ENCODE measurements around the gene IL1R2. TPM values are rescaled to one million over a fixed set of nuclear protein-coding genes. Genes with fewer than 3 reads are reported as not detected.

IL1R2 gene
- total RNA-seq, 4 donors from 2014 or later, result 2.1 to 13.1 (median 5.8) TPM

DNA sequence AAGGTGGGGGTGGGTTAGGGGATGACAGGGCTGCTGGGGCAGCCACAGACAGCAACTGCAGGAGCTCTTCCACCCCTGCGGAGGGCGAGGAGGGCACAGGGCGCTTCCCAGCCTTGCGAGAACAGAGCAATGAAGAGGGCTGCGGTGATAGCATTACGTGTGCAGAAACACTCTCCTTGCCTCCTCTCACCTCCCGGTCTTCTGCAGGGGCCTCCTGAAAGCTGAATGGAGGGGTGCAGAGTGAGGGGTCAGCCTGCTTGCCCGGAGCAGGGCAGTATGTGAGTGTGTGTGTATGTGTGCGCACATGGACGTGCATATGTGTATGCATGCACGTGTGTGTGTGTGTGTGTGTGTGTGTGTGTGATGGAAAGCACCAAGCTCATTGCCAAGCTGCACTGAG is 29.5 kb upstream of the IL1R2 start:
- ATAC-seq (no peak), DNase-seq (no peak)
- Histone ChIP-seq H3K36me3 (no peaks in the 10 kb centered on the region), H3K27me3 (no peaks in the 10 kb centered on the region), H3K9me3 (no peaks in the 10 kb centered on the region), H3K27ac (peak overlapping the region; percentile 67 to 79 (median 76)), H3K4me1 (peaks cover 4 to 7% of the 10 kb centered on the region in 2 donors), H3K4me3 (no peak overlapping the region)
- TF ChIP-seq POLR2A (IDR thresholded peaks at IDR 0.05), result no peak
- intact Hi-C loops (cut with DNase I; ENCODE audit: low total_unique reads), result loop anchor here (5.0 kb wide), 1 partner anchor 55 kb away; no protein-coding TSS in a partner anchor
- in situ Hi-C loops (cut with MboI; ENCODE audit: low sequenced_read_pairs in 4 of 4), result no loop called here

DNA sequence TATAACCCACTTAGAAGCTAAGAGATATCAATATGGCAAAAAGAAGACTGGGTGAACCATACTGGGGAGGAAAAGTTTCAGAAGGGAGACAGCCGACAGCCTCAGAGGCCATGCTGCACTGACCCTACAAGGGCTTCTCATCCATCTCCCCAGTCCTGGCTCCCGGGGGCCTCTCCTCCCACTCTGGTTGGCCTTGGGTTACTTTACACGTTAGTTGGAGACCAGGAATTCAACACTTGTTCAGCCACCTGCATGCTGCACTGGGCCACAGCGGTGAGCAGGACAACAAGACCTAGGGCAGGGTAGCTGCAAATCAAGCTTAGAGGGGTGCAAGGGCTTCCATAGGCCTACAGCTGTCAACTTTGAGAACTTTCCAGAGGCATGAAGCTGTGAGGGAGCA is 28.6 kb upstream of the IL1R2 start:
- intact Hi-C loops (cut with DNase I; ENCODE audit: low total_unique reads) (loop anchor here (5.0 kb wide), 1 partner anchor 54 kb away; no protein-coding TSS in a partner anchor), in situ Hi-C loops (cut with MboI; ENCODE audit: low sequenced_read_pairs in 4 of 4) (no loop called here)
- Histone ChIP-seq H3K27ac (no peak overlapping the region), H3K36me3 (no peaks in the 10 kb centered on the region), H3K4me1 (peaks cover 4 to 7% of the 10 kb centered on the region in 2 donors), H3K4me3 (no peak overlapping the region), H3K9me3 (no peaks in the 10 kb centered on the region), H3K27me3 (no peaks in the 10 kb centered on the region)
- no peak for DNase-seq
- TF ChIP-seq, protein P1, sequence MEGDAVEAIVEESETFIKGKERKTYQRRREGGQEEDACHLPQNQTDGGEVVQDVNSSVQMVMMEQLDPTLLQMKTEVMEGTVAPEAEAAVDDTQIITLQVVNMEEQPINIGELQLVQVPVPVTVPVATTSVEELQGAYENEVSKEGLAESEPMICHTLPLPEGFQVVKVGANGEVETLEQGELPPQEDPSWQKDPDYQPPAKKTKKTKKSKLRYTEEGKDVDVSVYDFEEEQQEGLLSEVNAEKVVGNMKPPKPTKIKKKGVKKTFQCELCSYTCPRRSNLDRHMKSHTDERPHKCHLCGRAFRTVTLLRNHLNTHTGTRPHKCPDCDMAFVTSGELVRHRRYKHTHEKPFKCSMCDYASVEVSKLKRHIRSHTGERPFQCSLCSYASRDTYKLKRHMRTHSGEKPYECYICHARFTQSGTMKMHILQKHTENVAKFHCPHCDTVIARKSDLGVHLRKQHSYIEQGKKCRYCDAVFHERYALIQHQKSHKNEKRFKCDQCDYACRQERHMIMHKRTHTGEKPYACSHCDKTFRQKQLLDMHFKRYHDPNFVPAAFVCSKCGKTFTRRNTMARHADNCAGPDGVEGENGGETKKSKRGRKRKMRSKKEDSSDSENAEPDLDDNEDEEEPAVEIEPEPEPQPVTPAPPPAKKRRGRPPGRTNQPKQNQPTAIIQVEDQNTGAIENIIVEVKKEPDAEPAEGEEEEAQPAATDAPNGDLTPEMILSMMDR (IDR thresholded peaks at IDR 0.05 in 4 of 5, conservative IDR thresholded peaks at IDR 0.05 in 1 of 5), result no peak
- TF ChIP-seq POLR2A (IDR thresholded peaks at IDR 0.05), result no peak
- no peak for ATAC-seq

DNA sequence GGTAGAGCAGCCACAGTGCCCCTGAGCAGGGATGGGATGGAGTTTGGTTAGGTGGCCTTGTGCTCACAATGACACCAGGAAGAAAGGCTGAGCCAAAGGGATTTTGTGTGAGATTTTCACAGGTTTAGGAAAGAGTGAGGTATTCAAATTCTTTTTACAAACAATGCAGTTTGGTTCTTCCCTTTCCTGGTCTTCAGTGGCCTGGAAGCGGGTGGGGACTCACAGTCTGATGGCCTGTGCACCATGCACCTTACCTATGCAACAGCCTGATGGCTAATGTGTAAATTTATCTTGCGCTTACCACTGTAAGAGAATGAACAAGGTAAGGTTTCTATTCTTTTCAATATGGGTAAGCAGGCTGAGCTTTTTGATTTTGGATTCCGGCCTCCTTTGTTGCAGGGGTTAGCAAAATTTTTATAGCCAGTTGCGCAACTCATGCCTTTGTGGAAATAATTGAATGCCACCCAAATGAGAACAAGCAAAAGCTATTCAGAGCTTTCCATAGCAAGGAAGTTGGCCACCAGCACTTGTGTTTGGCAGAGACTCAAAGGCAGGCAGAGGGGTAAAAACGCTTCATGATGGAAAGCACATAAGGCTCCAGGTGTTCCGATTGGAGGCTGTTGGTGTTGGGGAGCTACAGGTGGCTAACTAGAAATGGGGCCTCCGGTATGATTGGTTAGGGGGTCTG is 23.8 kb upstream of the IL1R2 start:
- Histone ChIP-seq H3K4me1 (no peaks in the 10 kb centered on the region), H3K4me3 (no peak overlapping the region), H3K36me3 (no peaks in the 10 kb centered on the region), H3K27me3 (no peaks in the 10 kb centered on the region), H3K27ac (no peak overlapping the region), H3K9me3 (no peaks in the 10 kb centered on the region)
- TF ChIP-seq, protein P1 (IDR thresholded peaks at IDR 0.05 in 4 of 5, conservative IDR thresholded peaks at IDR 0.05 in 1 of 5), result no peak
- TF ChIP-seq POLR2A (IDR thresholded peaks at IDR 0.05), result no peak
- no peak for DNase-seq
- in situ Hi-C loops (cut with MboI; ENCODE audit: low sequenced_read_pairs in 4 of 4), result no loop called here
- peak in 1 of 2 donors; percentile 42 for ATAC-seq
- intact Hi-C loops (cut with DNase I; ENCODE audit: low total_unique reads), result no loop called here

DNA sequence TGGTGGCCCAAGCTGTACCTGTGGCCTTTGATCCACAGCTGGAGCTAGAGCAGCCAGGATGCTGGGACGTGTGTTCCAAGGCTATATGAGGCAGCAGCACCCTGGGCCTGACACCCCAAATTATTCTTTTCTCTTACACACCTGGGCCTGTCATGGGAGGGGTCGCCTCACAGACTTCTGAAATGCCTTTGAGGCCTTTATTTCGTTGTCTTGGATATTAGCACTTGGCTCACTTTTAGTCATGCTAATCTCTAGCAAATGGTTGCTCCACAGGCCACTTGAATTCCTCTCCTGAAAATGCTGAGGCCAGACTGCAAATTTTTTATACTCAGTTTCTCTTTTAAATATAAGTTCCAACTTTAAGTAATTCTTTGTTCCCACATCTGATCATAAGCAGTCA is 22.0 kb upstream of the IL1R2 start:
- TF ChIP-seq, protein P1 (IDR thresholded peaks at IDR 0.05 in 4 of 5, conservative IDR thresholded peaks at IDR 0.05 in 1 of 5), result no peak
- TF ChIP-seq POLR2A (IDR thresholded peaks at IDR 0.05), result no peak
- intact Hi-C loops (cut with DNase I; ENCODE audit: low total_unique reads), result no loop called here
- in situ Hi-C loops (cut with MboI; ENCODE audit: low sequenced_read_pairs in 4 of 4), result no loop called here
- no peaks in the 10 kb centered on the region for H3K36me3 ChIP-seq
- no peak overlapping the region for H3K4me3 ChIP-seq
- H3K27ac ChIP-seq, result no peak overlapping the region
- no peaks in the 10 kb centered on the region for H3K4me1 ChIP-seq
- no peaks in the 10 kb centered on the region for H3K9me3 ChIP-seq
- DNase-seq, result no peak
- no peaks in the 10 kb centered on the region for H3K27me3 ChIP-seq
- ATAC-seq, result no peak

DNA sequence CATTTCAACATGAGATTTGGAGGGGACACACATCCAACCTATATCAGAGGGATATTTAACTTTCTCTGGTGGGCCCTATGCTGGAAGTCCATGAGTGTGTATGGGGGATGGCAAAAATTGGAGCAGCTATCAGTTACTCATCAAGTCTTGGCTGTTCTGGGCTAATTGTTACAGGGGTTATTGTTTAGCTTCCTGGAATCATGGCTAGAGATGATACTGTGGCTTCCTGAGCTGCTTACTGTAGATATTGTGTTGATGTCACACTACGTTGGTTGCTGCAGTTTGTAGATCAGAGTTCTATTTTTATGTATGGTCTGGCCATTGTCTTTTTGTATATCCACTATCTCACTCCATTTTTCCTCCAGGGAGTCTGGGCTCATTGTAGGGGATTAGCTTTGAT is 20.9 kb upstream of the IL1R2 start:
- H3K27ac ChIP-seq, result no peak overlapping the region
- no peak overlapping the region for H3K4me3 ChIP-seq
- H3K36me3 ChIP-seq, result no peaks in the 10 kb centered on the region
- DNase-seq, result no peak
- H3K9me3 ChIP-seq, result no peaks in the 10 kb centered on the region
- ATAC-seq, result no peak
- H3K4me1 ChIP-seq, result no peaks in the 10 kb centered on the region
- no peak for TF ChIP-seq POLR2A (IDR thresholded peaks at IDR 0.05)
- TF ChIP-seq, protein P1 (IDR thresholded peaks at IDR 0.05 in 4 of 5, conservative IDR thresholded peaks at IDR 0.05 in 1 of 5), result no peak
- H3K27me3 ChIP-seq, result no peaks in the 10 kb centered on the region
- intact Hi-C loops (cut with DNase I; ENCODE audit: low total_unique reads) (no loop called here), in situ Hi-C loops (cut with MboI; ENCODE audit: low sequenced_read_pairs in 4 of 4) (no loop called here)

Data from gastrocnemius medialis (tissue), 4 donors.